ENCODE results near the gene EDN2.

The EDN2 gene

DNA sequence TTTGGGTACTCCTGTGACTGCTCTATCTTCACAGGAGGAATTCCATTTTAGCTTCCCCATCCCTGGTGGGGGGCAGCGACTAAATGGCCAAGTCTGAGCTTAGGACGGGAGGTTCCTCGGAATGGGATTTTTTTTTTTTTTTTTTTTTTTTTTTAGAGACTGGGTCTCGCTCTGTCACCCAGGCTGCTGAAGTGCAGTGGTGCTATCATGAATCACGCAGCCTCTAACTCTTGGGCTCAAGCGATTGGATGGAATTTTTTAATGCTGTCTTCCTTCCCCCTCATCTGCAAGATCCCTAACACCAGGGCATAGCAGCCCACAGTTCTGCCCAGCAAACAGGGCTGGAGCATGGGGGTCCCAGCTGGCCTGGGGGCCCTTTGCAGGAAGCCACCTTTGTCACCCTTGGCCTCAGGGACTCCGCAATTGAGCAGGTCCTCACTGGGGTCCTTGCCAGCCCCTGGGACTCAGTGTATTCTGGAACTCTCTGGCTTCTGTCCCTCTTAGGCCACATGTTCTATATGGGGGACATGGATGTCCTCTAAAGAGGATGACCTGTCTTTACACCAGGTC lies 13.1 kb upstream of the EDN2 start:
- DNase-seq: no peak

DNA sequence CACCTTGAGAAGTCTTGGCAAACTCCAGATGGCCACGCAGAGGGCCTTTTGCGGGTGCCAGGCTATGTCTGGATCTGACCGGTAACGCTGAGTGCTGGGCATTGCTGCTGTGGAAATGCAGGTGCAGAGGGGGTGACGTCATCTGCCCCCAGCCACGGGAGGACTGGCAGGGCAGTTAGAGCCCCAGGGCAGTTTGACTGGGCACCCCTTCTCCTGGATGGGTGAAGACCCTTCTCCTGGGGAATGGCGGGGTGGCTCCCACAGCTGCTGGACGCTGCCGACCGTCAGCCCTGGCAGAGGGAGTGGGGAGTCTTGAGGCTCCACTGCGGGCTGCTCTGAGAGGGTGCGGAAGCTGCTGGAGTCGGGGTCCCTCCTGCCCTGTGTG lies 12.6 kb upstream of the EDN2 start:
- DNase-seq: no peak

DNA sequence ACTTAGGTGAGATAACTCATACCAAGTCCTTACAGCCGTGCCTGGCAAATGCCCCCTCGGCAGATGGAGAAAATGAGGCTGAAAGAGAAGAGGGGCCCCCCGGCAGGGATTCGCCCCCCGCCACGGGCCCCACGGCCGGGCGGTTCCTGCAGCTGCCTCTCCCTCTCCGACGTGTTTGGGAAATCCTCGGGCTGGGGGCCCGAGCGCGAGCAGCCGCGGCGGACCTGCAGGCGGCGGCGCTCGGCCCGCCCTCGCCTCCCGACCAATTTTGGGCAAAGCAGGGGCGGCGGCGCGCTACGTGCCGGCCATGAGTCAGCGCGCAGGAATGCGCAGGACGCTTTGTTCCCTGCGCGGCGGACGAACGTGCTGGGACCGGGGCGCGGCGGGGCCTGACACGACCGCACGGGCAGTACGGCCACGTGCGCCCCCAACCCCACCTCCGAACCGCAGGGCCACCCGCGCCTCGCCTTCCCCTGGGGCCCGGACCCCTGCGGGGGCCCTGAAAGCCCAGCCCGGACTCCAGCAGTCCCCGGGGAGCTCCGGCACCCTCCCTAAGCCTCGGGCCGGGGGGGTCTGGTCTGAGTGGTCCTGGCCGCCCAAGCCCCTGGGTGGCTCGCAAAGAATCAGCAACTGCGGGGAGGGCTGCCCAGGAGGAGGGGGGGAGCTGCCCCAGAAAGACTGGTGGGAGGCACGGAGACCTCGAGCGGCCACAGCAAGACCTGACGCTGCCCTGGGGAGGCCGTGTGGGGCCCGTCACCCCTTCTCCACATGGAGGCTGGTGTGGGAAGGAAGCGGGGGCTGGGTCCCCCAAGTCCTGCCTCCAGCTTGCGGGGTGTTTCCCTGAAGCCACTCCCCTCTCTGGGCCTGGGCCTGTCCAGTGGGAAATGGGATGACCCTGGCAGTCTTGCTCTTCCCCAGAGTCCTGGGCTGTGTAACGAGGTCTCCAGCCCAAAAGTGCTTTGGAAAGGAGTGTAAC lies 11.9 kb upstream of the EDN2 start:
- DNase-seq: no peak

DNA sequence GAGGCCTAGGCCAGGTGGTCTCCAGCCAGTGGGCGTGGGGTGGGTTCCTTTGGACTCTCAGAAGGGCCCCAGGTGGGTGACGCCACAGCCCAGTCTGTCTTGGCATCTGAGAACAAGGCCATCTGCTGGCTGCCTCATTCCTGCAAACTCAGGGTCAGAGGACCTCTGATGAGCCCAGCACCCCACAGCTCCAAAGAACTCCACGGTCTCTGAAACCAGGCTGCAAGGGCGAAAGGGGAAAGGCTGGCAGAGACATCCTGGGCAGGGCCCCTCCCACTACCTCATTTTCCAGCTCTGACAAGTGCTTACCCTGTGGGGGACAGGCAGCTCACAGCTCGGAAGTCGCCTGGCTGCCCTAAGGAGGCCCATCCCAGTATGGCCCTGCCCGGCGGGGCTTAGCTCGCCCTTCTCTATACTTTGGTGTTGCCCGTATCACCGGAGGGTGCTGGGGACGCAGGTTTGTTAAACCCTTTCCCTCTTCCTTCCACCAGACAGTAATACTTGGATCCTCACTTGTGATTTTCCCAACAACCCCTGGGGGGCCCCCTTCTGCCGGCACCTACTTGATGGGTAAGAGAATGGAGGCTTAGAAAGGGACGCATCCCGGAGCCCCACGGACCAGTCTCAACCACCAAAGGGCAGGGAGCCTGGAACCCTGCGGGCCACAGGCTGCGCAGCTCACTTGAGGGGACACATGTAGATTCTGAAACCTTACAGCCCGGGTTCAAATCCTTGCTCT lies 10.9 kb upstream of the EDN2 start:
- no peak for DNase-seq

DNA sequence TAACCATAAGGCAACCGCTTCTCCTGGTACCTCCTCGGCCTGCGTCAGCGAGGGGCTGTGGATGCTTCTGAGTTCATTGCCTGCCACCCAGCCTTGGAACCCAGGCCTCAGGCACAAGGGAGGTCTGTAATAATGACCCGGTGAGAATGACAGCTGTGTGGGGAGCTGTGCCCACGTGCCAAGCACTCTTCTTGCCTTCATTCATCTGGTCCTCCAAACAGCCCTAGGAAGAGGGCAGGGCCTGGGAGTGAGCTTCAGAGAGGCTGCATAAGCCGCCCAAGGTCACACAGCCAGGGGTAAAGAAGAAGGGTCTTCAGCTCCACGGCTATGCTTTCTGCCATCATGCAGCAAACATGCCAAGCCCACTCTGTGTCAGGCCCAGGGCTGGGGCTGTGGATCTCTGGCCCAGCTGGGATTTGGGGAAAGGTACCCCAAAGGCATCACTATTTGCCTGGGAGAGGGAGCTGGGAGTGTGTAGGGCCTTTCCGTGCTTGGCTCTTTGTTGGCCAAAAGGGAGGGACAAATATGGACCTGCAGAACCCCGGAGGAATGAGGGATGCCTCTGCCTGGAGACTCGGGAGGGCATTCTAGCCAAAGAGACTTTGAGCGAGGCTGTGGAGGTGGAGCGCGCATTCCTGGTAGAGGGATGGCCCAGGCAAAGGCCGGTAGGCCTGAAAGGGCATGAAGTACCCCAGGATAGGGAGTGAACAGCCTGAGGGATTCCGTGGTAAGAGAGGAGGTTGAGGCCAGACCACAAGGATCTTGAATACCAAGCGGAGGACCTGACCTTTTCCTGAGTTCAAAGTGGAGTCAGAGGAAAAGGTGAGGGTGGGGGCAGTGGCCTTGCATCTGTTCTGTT lies 10.1 kb upstream of the EDN2 start:
- DNase-seq: no peak

DNA sequence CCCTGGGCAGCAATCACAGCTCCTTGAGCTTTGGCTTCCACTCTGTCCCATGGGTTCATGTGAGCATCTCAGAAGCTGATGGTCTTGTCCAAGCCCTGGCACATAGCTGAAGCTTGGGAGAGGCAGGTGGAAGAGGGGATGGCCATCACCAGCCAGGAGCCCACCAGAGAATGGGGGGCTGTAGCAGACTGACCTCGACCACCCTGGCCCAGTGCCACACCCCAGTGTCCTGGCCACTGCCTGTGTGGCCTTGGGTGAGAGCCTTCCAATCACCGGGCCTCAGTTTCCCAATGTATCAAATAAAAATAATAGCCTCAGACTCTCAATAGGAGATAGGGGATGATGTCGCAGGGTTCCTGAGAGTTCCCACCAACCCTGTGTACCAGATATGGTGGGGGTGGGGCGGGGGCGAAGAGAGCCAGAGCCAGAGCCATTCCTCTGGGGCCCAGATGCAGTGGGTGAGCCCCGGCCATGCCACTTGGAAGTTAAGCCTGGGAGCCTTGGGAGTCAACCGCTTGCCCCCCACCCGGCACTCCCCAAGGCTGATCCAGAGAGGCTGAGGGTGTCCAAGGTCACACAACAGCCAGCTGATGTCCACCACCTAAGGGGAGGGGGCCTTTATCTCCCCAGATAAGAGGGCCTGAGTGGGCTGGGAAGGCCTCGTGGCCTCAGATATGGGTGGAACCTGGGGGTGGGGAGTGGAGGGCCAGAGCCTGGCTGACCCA lies 9.3 kb upstream of the EDN2 start:
- DNase-seq: no peak

DNA sequence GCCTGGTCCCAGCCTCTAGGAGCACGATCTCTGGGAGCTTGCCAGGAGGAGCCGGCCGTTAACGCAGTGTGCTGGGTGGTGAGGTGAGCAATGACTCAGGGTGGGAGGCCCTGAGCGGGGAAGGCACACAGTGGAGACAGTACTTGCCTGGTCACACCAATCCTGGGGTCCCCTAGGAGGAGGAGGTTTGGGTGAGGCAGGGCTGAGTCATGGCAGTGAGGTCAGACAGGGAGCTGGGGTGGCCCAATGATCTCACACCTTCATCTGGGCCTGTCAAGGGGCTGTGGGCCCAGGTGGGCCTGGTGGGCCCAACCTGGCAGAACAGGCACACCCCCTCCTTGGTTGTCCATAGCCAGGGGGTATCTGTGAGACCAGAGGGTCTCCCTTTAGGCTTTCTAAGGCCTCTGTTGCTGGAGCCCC lies 8.6 kb upstream of the EDN2 start:
- no peak for DNase-seq

DNA sequence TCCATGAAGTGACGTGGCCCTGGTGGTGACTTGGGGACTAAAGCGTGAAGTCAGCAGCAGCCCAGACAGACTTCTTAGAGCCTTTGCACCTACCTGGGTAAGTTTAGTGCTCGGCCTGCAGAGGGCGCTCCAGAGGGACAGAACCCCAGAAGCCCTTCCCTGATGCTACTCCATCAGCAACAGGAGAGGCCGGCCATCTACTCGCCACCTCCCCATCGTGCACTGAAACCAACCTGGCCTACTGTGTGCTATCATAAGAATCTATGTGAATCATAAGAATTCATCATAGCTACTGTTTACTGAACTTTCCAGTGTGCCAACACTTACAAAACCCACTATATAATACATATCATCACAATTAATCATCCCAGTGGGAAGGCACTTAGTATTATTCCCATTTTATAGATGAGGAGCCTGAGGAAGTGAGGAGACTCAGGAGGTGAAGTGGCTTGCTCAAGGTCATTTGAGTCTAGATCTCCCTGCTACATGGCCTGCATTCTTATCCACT lies 7.9 kb upstream of the EDN2 start:
- DNase-seq: no peak

DNA sequence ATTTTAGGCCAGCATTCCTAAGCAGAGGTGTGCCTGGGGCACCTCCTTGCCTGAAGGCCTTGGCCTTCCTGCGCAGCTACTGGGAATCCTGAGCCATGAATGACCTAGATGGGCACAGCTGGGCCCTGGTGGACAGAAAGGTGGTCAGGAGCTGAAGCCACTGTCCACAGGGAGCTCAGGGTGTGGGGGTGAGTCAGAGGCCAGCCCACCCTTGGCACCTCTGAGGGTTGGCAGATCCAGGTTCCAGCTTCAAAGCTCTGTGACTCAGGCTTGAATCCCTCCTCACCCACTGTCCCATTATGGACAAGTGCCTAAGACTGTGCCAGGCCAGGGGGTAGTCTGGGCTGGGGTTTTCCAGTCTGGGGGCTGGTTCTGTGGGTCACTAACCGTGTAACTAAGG lies 6.4 kb upstream of the EDN2 start:
- DNase-seq: no peak

DNA sequence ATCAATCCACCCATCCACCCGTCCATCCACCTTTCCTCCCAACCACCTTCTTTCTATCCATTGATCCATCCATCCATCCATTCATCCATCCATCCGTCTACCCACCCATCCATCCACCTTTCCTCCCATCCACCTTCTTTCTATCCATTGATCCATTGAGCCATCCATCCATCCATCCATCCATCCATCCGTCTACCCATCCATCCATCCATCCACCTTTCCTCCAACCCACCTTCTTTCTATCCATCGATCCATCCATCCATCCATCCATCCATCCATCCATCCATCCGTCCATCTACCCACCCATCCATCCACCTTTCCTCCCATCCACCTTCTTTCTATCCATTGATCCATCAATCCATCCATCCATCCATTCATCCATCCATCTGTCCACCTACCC lies 5.1 kb upstream of the EDN2 start:
- no peak for DNase-seq

DNA sequence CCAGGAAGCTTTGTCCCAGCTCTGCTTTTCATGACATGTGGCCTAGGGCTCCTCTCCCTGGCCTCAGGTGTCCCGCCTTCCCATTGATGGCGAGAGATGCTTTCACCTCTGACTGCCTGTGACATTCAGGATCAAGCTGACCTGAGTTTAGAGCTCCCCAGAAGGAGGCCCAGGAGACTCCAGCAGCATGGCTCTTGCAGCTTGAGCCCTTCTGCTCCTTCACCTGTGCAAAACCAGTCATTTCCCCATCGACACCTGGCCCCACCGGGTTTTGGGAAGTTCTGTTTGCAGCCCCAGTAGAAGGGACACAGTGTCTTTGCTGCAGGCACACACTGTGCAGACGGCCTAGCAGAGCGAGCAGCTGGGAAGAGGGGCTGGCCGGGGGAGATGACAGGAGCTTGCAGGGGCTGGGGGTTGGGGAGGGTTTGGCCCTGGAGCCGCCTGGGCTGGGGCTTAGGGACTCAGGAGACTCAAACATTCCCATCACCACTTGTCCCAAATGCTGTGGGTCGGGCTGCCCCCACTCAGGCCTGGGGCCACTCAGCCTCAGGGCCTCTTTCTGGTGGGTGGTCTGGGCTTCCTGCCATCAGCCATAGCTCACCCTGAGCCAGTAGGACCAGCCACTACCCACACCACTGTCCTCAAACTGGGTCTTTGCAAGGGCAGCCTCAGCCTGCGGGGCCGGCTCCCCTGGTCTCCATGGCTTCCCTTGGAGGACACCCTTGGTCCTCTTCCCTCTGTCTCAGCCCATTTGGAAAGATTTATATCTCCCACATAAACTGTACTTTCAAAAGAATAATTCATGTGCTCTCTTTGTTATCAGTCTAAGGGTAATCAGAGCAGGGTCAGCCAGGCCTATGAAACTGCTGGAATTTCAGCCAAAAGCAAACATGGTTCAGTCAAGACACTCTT lies 3.8 kb upstream of the EDN2 start:
- DNase-seq: no peak

DNA sequence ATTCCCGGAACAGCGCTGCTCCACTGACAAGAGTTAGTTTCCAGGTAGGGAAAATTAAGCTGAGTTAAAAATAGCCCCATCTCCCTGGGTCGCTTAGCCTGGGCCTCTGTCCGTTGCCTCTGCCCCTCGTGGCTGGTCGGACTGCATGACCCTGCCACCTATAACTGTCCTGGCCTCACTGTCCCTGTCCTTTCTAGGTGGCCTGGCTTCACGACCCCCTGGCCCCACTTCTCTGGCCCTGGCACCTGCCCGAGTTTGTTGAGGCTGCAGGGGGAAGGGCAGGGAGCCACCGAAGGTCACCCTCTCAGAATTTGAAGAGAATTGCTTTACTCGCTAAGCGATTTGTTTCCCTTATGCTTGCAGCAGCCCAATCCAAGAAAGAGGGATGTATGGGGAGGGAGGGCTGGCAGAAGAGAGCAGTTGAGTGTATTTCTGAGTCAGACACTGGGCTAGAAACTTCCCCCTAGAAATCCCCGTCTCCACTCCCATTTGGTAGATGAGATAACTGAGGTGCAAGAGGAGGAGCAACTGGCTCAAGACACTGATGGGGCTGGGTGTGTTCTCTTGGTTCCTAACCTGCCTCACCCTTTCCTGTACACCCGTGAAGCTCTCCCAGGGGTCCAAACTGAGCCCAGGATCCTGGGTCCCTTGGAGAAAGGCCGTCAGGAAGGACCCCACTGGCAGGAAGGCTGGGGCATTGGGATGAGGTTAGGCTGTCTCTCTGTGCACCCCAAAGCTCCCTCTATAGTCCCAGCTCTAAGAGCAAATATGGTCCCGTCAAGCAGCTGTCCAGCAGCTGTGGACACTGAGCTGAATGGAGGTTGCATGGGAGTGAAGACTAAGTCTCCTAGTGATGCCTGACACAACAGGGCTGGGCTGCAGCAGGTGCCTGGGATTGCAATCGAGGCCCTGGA lies 2.9 kb upstream of the EDN2 start:
- no peak for DNase-seq

DNA sequence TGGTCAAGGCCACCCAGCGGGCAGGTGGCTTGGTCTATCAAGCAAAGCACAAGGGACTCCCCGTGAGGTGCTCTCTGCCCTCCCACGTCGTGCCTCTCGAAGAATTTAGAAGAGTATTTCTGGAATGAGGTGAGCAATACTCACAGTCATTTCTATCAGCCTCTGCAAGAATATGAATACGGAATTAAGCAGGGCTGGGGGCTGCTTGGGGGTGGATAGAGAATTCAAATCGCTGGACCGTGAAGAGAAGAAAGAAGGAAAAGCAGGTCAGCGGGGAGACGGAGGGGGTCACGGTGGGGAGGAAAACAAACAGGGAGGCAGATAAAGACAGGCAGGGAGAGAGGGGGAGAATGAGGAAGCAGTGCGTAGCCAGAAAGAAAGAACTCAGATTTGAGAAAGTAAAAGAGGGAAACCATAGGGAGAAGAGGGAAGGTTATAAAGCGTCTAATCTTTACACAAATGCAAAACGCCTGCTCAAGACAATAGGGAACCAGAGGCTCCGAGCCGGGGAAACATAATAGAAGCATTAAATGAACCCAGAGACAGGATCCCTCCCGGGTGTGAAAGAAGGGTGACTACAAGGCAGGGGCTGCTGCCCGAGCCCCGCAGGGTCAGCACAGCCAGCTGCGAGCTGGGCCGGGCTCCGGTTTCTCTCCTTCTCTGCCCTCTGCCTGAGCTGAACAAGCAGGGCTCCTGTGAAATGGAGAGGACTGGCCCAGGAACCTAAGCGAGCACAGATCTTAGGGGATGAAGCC lies 2.1 kb upstream of the EDN2 start:
- DNase-seq: no peak

DNA sequence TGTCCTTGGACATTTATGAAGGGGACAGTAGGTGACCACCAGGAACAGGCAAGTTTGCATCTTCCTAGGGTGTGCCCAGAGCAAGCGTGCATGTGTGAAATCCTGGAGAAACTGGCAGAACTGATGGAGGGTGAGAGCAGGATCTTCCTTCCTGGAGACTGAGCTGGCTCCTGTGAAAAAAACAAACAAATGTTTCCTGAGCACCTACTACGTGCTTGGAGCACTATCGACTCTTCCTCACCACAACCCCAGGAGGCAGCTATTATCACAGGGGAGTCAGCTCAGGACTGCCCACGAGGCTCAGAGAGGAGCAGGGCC lies 1.5 kb upstream of the EDN2 start:
- DNase-seq: no peak

DNA sequence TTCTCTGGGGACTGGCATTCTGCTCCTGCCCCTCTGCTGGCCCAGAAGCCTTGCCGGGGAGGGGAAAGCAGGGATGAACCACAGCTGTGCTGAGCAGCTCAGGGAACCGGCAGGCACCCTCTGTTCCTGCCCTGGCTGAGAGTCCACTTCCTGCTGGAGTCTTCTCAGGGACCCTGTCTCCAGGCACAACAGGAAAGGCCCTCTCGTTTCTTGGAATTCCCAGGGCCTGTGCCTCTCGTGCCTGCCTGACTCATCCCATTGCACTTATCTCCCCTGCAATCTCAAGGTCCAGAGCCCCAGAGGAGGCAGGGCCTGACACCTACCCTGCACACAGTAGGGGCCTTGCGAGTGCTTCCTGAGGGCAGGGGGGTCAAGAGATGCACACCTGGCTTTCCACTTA lies 1.1 kb upstream of the EDN2 start:
- DNase-seq: no peak

DNA sequence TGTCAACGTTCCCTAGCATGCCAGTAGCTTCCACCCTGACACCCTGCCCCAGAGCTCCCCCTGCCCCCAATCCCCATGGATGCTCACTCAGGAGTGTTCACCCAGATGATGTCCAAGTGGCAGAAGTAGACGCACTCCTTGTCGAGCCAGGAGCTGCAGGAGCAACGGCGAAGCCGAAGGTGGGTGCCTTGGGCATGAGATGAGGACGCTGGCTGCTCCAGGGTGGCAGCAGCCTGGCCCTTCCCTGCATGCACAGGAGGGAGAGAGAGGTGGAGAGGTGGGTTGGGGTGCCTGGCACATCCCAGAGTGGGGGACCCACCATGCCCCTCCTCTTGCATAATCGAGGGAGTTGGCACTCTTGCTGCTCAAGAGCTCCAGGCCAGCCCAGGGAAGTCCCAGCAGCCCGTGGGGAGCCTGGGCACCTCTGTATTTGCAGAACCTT lies 502 bp downstream of the EDN2 start:
- DNase-seq: no peak

DNA sequence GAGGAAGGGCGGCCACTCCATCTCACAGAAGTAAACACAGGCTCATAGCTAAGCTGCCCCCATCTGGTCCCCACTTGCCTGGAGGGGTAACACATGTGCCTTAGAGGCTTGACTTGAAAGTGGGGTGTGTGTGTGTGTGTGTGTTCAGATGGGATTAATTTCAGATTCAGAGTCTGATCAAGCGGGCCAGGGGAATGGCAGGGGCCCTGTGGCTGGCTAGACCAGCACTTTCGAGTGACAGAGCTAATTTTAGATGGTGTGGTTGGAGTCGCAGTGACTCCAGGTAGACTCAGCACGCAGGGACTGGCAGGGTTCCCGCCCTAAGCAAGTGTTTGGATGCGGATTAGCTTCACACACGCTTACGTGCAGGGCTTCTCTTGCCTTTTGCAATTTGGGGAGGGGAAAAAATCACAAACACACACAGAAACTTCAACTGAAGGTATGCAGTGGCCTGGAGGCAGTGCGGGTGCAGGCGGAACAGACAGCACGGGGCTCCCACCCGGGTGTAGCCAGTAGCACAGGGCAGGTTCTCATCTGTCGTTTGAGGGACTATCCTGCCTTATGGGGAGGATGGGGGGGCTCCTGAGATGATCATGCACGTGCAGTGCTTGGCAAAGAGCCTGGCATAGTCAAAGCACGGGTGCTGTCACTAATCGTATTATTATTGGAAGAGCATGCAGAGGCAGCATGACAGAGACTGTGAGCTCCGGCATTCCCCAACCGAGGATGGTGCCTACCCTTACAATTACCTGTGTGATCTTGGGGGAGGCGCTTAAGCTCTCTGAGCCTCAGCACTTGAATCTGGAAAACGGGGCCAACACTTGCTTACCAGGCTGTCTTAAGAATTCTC lies 1.3 kb downstream of the EDN2 start:
- DNase-seq: no peak
